Right ventricle myocardium inferior (tissue), 1 donor: ENCODE measurements around the gene KRI1. TPM values are rescaled to one million over a fixed set of nuclear protein-coding genes. Genes with fewer than 3 reads are reported as not detected.
"Not testable (repeated sequence)": the region's sequence is repeated elsewhere in the genome, so short reads cannot be mapped to it uniquely, and the experiment has no call there.

ENCODE experiments used
- ATAC-seq: fragments of 200-7000 bp; cut with Tn5 transposase; one replicate; pipeline ENCODE4 v1.9.1; 2020; ENCODE audit warnings: mild to moderate bottlenecking, moderate library complexity
- DNase-seq: peaks from one replicate; pipeline ENCODE4 v3.0.0; 2021; ENCODE audit errors: missing footprints
- intact Hi-C: fragments of 100-400 bp; cut with DNase I; formaldehyde crosslinking; loops from one replicate; pipeline ENCODE4 v1.11.0; 2022
- total RNA-seq: library from RNA; stranded (reverse); fragmentation: NEBNext Ultra II Directional; extraction: Animal tissue kit (Norgen Biotek cat#: 25700); gene quantifications from one replicate; pipeline ENCODE4 v1.2.1, GENCODE V29; 2021
- donor health status: DM: no; HTN: yes; CAD: no; lungs with severe emphysema.

The KRI1 gene
- total RNA-seq, 1 donor from 2014 or later, result 10.8 TPM

GRCh38 chr19:10580979-10581631, 15.3 kb upstream of the KRI1 start:
- peak; percentile 92 for DNase-seq
- ATAC-seq, result peak; percentile 89
- intact Hi-C loops, result loop anchor here (1.0 to 2.0 kb wide), 2 partner anchors 63 to 120 kb away; partner anchors contain the start of gene QTRT1

GRCh38 chr19:10577951-10578350, 12.1 kb upstream of the KRI1 start:
- intact Hi-C loops, result no loop called here
- DNase-seq (no peak), ATAC-seq (no peak)

GRCh38 chr19:10575011-10575716, 9.4 kb upstream of the KRI1 start:
- intact Hi-C loops, result no loop called here
- no peak for DNase-seq
- ATAC-seq, result no peak

GRCh38 chr19:10574462-10574861, 8.7 kb upstream of the KRI1 start:
- intact Hi-C loops, result no loop called here
- DNase-seq (no peak), ATAC-seq (no peak)

GRCh38 chr19:10573793-10574192, 8.0 kb upstream of the KRI1 start:
- intact Hi-C loops, result loop anchor here (2.0 kb wide), 1 partner anchor 171 kb away; the partner anchor contains the start of gene CDC37
- not testable (repeated sequence) for DNase-seq, ATAC-seq

- DNase-seq (peak; percentile 100), ATAC-seq (peak; percentile 89)
- intact Hi-C loops, result loop anchor here (5.0 kb wide), 3 partner anchors 67 to 92 kb away; partner anchors contain the start of genes ILF3 and KEAP1
Measured at GRCh38 chr19:10568826-10569651, 3.2 kb upstream of the KRI1 start, which contains the start of gene CDKN2D. TSS of gene CDKN2D (minus strand) at chr19:10568979. CDS start at chr19:10568653, 326 bp downstream.

- ATAC-seq (no peak), DNase-seq (peak; percentile 81)
- intact Hi-C loops, result loop anchor here (5.0 kb wide), 3 partner anchors 66 to 91 kb away; partner anchors contain the start of genes ILF3 and KEAP1
Measured at GRCh38 chr19:10568062-10568825, 2.4 kb upstream of the KRI1 start.

- intact Hi-C loops, result loop anchor here (5.0 kb wide), 3 partner anchors 65 to 90 kb away; partner anchors contain the start of genes ILF3 and KEAP1
- ATAC-seq, result no peak
Measured at GRCh38 chr19:10567656-10568055, 1.8 kb upstream of the KRI1 start.

GRCh38 chr19:10566658-10567410, 1.0 kb upstream of the KRI1 start:
- no peak for DNase-seq
- intact Hi-C loops, result loop anchor here (5.0 kb wide), 3 partner anchors 65 to 90 kb away; partner anchors contain the start of genes ILF3 and KEAP1
- no peak for ATAC-seq

More at GRCh38 chr19:10567656-10568055, 1.8 kb upstream of the KRI1 start:
- DNase-seq, result no peak

- intact Hi-C loops, result loop anchor here (5.0 kb wide), 3 partner anchors 64 to 89 kb away; partner anchors contain the start of genes ILF3 and KEAP1
- DNase-seq (no peak), ATAC-seq (no peak)
Measured at GRCh38 chr19:10566408-10566657, 523 bp upstream of the KRI1 start.

GRCh38 chr19:10565028-10565566, 713 bp downstream of the KRI1 start:
- intact Hi-C loops, result loop anchor here (2.0 to 5.0 kb wide), 4 partner anchors 20 to 88 kb away; partner anchors contain the start of genes ILF3 and KEAP1
- no peak for DNase-seq
- ATAC-seq, result no peak

GRCh38 chr19:10562609-10563008, 3.2 kb downstream of the KRI1 start:
- intact Hi-C loops, result no loop called here
- no peak for ATAC-seq
- no peak for DNase-seq

- no peak for DNase-seq
- intact Hi-C loops, result no loop called here
- no peak for ATAC-seq
Measured at GRCh38 chr19:10560154-10560553, 5.7 kb downstream of the KRI1 start.

- no peak for ATAC-seq
- DNase-seq, result no peak
- intact Hi-C loops, result no loop called here
Measured at GRCh38 chr19:10557603-10558197, 8.1 kb downstream of the KRI1 start.

GRCh38 chr19:10555610-10555973, 10.2 kb downstream of the KRI1 start:
- DNase-seq (no peak), ATAC-seq (no peak)
- intact Hi-C loops, result no loop called here

- intact Hi-C loops, result no loop called here
- ATAC-seq (no peak), DNase-seq (no peak)
Measured at GRCh38 chr19:10554760-10555609, 10.8 kb downstream of the KRI1 start.
